ENCODE results near the gene RFFL.

The RFFL gene

DNA sequence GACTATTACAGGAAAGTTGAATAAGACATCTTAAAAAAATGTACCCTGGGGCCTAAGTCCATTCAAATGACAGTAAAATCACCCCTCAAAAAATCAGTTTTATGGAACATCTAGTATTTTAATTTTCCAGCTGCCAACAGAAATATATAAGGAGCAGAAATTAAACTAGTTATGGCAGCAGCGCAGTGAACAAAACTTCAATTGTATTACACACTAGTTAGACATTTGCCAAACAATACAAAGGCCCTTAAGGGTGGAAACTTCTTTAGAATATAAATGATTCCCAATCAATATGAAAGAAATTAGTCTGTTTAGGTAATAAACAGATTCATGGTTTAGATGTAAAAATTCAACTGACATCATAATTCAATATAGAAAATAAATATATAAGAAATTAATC, 18.1 kb upstream of the RFFL start:
- no peak for DNase-seq (ENCODE audit: low spot score)

DNA sequence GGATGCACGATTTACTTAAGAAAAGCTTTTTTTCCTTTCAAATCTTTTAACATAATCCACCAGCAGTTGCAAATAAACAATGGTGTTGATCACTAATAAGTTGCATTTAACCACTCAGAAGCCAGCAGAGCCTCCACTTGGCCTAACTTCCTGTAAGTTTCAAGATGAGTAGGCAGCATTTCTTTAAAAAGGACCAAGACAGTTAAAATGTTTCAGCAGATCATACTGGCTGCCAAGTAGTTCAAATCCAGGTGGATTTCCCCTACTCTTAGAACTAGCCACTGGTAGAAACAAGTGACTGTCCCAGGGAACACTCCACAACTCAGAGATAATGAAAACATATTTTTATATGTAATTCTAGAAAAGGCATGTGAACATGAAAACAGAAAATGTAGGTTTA, 17.0 kb upstream of the RFFL start:
- peak; percentile 15 for DNase-seq (ENCODE audit: low spot score)

DNA sequence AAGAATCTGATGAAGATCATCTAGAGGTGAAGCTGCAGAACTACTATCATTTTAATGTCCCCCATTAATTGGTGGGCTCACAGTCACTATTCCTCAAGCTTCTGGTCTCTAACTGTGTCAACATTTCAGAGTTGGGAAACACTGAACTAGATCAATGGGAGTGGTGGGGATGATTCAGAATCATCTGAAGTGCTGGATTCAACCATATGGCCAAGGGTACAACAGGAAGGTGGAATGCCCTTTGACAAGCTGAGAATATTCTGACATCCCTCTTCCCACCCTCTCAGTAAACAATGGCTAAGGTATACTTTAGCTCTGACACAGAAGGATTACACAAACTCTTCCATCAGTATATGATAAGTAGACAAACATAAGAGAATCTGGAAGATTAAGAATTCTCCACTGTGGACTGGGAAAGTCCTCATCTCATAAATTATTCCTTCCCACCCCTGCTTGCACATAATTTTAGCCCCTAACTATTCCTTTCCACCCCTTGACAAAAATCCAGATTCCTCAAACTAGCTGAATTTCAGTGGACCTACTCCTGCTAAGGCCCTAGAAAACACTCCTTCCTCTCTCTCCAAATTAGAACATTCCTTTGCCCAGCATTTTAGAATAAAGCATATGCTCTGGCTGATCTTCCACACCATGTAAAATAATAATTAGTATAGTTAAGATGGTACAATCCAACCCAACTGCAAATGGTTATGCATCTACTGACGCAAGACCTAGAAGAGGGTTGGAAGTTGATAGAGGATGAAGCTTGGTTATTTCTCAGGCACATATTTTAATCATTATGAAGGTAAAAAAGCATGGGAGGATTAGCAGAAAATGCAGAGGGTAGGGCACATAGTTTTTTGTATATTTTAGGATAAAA, 16.3 kb upstream of the RFFL start:
- no peak for DNase-seq (ENCODE audit: low spot score)

DNA sequence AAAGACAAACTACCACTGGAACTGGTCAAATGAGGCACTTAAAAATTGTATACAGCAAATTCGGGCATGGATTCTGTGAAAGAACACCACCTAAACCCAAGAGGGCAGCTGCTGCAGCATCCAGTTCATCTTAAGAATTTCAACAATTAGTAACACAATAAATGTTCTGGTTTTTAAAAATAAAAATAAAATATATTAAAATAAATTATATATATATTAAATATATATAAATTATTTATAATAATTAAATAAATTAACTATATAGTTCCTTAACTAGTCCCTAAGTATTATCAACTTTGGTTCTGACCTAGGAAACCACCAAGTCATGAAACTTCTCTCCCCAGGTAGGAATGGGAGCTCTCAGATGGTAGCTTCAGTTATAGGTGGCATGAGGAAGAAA, 13.4 kb upstream of the RFFL start:
- DNase-seq (ENCODE audit: low spot score): no peak

DNA sequence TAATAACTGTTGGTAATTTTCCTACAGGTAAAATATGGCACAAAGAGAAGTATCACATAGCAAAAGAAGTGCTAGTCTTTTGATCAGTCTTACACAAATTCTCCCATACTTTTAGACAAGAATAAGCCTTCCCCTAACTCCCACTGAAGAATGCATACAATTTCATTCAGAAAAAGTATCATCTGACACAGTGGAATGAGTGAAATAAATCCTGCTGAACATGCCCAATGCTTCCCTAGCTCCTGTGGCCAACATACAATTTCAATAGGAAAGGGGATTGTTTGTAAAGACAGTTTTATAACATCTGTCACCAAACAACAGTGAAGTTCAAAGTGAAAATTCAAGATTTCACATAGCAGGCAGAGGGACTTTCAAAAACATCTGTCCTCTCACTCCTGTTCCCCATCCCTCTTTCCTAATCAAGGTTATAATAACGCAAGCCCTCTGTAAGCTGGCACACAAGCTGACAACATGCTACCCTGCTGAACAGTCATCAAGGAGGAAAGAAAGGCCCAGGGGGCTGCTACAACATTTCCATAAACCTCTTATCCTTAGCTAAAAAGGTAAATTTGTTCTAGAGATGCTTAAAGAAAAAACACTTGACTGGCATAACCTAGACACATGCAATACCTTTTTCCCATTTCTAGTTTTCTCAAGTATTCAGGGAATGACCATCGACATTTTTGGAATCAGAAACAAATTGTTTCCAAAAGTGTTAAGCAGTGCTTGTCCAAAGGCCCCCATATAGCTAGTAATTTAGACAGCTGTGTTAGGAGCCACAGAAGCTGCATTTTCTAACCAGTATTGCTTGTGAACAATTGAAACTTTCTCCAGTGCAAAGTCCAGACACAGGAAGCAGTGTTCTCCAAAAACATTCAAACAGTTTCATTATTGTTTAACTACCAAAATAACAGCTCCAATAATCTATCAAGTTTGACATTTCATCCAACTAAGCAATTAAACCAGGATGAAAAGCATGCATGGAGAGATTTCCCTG, 11.5 kb upstream of the RFFL start:
- no peak for DNase-seq (ENCODE audit: low spot score)

DNA sequence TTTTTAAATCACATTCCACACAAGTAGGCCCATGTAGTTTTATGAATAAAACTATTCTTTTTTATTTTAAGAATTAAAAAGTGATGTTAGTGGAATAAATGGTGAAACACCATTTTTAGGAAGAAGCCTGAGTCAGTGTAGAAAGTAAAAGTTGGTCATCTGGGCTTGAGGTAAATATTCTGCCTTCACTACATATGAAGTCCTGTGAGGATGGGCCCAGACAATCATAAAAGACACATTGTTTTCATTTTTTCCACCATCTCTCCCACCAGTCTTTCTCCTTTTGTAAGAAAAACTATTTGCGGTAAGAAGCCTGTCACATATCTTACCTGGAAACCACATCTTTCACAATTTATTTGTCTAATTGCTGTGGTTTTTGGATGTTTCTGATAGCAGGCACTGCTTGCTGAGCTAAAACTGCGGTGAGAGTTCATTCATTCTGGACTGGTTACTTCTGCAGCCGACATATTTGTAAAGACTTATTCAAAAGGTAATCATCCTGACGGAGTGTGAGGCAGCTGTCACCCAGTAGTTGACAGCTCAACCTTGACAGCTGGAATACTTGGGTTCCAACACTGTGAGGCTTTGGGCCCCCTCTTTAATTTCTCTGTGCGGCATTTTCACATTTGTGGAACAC, 10.6 kb upstream of the RFFL start:
- no peak for DNase-seq (ENCODE audit: low spot score)

DNA sequence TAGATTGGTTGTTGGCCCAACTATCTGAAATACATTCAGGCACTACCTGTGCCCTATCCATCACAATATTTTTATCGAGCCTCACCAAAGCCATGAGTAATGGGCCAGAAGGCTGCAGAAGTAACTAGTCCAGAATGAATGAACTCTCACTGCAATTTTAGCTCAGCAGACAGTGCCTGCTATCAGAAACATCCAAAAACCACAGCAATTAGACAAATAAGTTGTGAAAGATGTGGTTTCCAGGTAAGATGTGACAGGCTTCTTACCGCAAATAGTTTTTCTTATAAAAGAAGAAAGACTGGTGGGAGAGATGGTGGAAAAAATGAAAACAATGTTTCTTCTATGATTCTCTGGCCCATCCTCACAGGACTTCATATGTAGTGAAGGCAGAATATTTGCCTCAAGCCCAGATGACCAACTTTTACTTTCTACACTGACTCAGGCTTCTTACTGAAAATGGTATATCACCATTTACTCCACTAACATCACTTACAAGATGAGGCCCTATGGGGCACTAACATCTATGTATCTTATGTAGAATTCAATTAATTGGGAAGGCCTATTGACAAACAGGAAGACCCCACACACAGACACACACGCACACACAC, 9.8 kb upstream of the RFFL start:
- DNase-seq (ENCODE audit: low spot score): no peak

DNA sequence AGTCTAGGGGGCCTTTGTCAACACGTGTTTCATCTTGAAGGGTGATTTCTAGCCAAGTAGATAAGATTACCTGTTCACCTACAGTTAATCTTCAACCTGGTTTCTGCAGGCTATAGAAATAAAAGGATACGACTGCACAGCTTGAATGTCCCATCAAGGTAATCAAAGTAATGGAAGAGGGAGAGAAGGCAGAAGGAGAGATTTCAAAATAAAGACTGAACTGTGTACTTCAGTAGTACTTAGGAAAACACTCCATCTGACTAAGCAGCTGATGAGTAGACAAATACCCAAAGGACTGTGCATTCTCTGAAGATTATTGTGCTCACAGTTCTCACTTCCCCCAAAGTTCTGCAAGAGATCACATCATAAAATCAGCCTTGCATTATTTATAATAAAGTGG, 5.8 kb upstream of the RFFL start:
- DNase-seq (ENCODE audit: low spot score): no peak

DNA sequence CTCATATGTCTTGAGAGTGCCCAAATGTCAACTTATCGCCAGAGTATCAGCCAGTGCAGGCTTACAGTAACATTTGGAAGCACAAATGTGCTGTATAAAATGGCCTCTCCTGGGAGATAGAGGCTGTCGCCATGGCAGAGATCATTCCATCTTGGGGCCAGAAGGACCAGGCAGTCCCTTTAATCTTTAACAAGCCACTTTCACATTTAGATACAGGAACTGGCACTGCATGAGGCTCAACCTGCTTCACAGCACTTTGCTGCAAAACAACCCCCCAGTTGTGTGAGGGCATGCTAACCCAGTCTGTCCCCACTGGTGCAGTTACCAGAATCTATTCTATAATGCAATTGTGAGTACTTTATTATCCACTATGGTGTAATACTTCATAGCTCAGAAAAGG, 4.7 kb upstream of the RFFL start:
- no peak for DNase-seq (ENCODE audit: low spot score)

DNA sequence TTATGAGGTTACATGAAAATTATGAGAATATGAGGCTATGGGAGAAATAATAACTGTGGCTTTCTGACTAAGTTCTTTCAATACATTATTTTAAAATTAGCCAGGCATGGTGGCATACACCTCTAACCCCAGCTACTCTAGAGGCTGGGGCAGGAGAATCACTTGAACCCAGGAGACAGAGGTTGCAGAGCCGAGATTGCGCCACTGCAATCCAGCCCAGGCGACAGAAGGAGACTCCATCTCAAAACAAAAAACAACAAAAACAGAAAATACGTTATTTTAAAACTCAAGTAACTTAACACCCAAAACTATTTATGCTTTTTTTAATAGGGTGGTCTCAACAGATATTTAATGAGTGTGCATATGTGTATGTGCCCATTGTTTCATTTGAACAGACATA, 2.4 kb upstream of the RFFL start:
- no peak for DNase-seq (ENCODE audit: low spot score)

DNA sequence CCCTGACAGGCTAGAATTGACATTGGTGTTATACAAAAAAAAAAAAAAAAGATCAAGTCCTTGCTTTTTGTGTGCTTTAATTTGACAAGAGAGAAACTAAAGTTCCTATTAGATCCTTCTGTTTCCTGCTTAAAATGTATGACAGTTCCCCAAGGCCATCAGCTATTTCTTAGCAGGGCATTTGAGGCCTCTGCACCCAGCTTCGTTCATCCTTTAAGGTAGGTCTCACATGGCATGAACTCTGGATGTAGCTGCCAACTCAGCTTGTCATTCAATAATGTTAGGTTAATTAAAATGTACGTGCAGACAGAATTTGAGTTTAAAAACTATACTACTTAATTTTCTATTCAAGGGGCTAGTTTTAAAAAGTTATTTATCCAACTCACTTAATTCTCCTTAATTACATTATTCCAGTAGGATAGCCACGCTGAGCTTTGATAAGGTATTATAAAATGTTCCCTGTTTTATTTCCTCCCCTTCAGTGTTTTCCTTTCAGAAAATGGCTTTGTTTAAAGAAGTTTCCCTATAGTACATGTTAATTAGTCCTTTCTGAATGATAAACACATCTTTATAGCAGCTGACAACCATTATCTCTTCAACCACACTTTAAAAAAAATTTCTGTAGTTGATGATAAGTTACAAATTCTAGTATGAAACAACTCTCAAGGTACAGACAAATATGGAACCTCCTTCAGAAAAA, 1.2 kb upstream of the RFFL start:
- no peak for DNase-seq (ENCODE audit: low spot score)

DNA sequence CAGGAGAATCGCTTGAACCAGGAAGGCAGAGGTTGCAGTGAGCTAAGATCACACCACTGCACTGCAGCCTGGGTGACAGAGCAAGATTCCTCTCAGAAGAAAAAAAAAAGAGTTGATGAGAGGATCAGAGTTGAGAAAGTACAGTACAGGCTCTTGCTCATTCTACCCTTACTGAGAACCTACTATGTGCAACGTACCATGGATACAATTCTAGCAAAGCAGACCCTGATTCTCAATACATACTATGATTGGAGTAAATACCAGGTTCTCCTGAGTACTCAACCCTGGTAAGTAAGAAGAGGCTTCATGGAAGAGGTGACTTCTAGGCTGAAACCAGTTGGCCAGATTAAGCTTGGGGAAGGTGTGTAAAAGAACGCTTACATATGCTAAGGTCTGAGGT, 1.2 kb downstream of the RFFL start:
- no peak for DNase-seq (ENCODE audit: low spot score)

DNA sequence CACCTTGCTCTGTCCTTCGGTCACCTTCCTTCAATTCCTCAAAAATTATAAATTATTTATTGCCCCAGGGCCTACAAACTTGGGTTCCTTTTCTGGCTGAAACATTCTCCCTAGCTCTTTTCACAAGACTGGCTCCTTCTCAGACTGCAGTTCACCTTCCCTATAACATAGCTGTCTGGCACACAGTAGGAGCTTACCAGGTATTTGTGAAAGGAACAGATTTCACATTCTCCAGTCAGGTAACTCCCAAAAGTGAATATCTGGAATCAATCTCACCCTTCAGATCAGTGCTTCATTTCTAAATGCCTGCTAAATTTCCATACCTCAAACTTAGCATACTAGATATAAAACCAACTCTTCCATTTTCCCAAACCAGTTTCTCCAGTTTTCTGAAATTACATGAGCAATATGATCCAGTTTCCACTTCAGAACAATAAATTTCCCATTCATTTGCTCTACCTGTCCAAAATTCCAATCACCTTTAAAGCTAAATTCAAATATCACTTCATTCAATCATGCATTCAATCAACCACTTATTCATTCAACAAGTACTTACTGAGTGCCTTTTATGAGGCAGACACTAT, 6.1 kb downstream of the RFFL start:
- DNase-seq (ENCODE audit: low spot score): no peak

DNA sequence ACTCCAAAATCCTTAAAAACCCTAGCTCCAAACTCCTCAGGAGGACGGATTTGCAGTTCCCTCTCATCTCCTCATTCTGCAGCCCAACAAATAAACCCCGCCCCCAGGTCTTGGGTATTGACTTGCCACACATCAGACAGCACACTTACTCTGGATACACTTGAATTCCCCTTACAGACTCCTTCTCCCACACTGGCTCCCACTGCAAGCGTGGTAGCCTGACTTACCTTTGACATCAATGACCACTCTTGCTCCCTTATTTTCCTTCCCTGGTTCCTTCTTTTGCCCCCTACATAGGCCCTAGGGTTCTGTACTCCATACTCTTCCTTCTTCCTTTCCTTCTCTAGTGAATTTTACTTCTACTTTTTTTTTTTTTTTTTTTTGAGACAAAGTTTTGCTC, 7.5 kb downstream of the RFFL start:
- no peak for DNase-seq (ENCODE audit: low spot score)

DNA sequence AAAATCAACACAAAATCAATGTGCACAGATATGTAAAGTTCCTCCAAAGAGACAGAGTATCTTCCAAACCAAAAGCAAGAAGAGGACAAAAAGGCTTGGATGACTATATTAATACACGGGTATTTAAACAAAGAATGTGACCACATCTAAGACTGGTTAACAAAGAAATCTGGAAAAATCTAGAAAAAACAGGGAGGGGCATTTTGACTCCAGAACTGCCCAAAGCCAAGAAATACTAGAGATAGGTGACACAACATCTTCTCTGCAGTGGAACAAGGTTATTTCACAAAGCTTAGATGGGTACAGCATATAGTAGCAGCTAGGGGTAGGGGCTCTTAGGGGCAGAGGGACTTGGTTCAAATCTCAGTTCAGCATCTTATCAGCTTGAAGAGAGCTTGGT, 10.3 kb downstream of the RFFL start:
- DNase-seq (ENCODE audit: low spot score): no peak

DNA sequence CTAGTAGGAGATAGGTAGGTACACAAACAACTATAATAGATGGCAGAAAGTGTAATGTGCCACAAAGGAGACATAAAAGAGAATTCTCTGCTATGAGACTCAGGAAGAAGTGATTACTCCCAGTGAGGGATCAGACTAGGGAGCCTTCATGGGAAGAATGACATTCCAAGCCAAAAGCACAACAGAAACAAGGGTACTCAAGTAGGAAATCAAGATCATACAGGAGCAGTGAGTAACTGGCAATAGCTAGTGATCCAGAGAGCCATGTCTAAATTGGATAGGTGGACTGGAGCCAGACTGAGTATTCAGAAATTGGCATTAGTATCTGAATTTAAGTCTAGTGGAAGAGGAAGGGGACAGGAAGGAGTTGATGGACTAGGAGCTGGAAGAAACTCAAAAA, 10.7 kb downstream of the RFFL start:
- no peak for DNase-seq (ENCODE audit: low spot score)

DNA sequence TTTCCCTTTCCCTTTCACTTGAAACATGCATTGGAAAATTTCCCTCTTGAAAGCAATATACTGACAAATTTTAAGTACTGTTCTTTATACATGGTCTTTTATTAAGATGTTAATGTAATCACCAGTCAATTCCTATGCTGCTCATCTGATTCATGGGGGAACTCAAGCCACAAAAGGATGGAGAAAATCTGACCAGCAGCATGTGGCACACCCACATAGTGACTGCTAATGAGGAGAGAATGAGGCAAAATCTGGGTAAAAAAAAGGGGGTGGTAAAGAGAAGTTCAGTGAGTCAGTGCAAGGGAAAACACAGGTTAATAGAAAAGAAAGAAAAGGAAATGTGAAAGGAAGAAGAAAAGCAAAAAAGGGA, 11.3 kb downstream of the RFFL start:
- DNase-seq (ENCODE audit: low spot score): no peak

DNA sequence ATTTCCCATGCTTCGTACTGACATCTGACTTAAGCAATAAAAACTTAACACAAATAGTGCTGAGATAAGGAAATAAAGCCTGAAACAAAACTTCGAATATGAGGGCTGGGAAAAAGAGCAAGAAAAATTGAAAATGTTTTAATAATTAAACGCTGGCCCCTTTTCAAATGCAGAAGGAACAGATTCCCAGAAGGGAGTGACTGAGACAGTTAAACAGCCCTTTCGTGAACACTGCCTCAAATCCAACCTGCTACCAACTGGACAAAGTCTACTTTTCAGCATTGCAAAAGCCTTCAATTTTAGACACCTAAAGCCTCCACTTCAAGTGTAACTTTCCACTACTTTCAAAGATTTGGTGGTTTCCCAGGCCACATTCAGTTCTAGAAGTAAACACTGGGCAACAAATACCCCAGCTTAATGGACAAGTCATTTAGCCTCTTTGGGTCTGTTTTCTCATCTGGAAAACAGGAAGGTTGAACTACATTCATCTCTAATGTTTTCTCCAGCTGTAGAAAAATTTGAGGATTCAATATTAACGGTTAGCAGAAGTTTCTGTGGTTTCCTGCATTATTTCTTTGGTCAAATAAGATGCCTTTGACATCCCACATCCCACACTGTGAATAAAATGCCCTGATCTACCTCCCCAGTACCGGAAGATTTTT, 11.8 kb downstream of the RFFL start:
- DNase-seq (ENCODE audit: low spot score): no peak

DNA sequence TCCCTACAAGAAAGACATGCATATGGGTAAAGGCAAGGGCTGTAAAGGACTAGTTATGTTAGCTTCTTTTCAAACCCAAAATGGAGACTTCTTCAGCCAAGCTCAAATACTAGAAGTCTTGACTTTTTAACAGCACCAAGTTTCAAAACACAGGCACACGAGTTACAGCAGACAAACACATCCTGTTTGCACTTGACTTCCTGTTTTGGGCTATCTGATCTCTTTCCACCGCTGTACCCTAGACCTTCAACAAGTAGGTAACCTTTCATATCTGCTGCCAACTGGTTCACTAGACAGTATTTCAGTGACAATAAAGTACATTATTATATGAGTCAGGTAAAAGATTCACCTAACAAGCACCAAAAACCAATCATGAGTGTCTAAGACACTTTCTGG, 12.3 kb downstream of the RFFL start:
- peak; percentile 56 for DNase-seq (ENCODE audit: low spot score)

DNA sequence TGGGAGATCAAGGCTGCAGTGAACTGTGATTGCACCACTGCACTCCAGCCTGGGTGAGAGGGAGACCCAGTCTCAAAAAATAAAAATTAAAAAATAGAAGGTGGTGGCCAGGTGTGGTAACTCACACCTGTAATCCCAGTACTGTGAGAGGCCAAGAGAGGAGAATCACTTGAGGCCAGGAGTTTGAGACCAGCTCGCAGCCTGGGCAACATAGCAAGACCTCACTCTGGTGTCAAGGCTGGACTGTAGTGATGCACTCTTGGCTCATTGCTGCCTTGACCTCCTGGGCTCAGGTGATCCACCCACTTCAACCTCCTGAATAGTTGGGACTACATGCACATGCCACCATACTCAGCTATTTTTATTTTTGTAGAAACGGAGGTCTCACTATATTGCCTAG, 13.3 kb downstream of the RFFL start:
- no peak for DNase-seq (ENCODE audit: low spot score)
